Measurements from ENCODE around the gene SLC36A4.
"Not testable (repeated sequence)": the region's sequence is repeated elsewhere in the genome, so short reads cannot be mapped to it uniquely, and the experiment has no call there.

SLC36A4 gene

DNA sequence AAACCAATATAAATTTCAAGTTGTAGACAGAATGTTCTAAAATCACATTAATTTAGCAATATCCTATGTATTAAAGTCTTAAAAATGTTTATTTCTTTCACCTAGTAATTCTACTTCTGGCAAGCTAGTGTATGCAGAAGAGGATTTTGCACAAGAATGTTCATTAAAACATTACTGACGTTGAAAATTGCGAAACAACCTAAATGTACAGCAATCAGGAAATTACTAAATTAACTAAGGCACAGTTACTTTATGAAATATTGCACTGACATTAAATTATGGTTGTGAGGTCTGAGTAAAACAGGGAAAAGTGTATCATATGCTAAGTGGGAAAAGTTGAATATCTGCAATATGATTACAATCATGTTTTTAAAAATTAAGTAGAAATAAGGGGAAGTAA is 4.1 kb downstream of the SLC36A4 start:
- no peak for DNase-seq

DNA sequence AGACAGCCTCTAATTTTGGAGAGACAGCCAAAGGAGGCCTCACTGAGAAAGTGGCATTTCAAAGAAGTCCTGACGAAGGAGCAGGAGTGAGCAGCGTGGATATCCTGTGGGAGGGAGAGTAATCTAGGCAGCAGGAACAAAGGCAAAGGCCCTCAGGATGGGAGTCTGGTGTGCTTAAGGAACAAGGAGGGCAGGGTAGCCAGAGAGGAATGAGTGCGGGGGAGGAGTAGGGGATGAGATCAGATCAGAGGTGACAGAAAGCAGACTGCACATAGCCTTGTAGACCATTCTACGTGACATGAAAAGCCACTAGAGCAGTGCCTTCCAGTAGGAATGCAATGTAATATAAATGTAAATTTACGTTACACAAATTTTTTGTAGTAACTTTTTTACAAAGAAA is 5.6 kb downstream of the SLC36A4 start:
- DNase-seq: no peak

DNA sequence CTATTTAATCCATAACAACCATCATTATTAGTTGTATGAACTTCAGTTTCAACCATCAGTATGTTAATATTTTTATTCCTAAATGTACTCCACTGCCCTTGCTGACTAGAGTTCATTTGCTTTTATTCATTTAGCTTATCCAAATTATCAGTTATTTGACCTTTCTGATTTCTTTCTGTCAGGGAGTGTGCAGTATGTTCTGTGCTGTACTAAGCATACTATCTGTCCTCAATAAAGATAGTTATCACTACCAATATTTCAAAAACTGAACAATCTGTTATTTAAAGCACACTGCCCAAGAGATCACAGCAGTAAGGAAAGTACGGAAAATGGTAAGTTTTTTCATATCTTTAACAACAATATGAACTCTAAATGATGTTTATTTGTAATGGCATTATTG is 8.3 kb downstream of the SLC36A4 start:
- DNase-seq: no peak

DNA sequence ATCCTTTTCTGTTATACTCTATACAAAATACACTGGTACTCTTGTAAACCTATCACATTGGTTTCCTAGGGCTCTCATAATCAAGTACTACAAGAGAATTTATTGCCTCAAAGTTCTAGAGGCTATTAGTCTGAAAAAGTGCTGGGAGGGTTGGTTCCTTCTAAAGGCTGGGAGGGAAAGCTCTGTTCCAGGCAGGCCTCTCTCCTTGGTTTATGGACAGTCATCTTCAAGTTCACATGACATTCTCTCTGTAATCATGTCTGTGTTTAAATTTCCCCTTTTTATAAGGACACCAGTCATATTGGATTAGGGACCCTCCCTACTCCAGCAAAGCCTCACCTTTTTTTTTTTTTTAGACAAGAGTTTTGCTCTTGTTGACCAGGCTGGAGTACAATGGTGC is 9.1 kb downstream of the SLC36A4 start:
- no peak for DNase-seq

DNA sequence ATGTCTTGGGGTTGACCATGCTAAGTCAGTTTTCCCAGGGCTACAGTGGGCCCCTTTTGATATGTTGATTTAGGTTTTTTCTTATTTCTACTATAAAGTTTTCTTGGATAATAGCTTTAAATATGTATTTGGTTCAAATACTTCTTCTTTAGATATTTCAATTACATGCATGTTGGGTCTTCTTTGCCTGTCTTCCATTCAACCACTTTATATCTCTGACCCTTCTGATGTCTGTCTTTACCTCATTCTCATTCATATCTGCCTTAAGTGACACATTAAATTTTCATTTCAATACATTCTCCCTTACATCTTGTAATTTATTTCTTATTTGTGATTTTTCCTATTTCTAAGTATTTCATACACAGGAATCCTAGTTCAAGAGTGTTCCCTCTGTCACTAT is 10.5 kb downstream of the SLC36A4 start:
- DNase-seq: no peak

DNA sequence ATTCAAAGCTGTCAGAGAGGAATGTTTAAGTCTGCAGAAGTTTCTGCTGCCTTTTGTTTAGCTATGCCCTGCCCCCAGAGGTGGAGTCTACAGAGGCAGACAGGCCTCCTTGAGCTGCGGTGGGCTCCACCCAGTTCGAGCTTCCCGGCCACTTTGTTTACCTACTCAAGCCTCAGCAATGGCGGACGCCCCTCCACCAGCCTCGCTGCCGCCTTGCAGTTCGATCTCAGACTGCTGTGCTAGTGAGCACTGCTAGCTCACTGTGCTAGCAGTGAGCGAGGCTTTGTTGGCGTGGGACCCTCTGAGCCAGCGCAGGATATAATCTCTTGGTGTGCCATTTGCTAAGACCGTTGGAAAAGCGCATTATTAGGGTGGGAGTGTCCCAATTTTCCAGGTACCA is 19.9 kb downstream of the SLC36A4 start:
- not testable (repeated sequence) for DNase-seq

DNA sequence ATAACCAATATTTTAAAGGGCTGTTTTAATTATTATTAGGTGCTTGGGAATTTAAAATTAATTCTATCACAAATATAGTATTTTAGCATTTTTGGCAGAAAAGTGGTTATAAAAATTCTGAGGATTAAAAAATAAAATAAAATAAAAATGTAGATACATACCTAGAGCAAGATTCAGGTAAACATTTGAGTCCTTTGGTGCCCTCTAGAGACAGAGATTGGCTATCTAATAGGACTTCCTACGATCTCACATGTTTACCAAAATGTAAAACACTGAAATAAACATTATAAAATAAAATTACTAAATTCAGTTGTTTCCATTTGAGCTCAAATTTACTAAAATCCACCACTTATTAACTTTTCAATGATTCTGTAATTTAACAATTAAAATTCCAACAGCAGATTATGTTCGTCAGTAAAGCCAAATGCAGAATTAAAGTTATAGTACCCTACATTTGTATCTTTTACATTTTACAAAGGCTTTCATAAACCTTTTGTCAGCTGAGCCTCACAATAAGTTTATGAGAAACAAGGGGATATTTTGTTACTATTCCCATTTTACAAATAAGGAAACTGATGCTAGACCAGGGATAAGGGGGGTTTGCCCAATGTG is 27.7 kb downstream of the SLC36A4 start:
- no peak for DNase-seq

DNA sequence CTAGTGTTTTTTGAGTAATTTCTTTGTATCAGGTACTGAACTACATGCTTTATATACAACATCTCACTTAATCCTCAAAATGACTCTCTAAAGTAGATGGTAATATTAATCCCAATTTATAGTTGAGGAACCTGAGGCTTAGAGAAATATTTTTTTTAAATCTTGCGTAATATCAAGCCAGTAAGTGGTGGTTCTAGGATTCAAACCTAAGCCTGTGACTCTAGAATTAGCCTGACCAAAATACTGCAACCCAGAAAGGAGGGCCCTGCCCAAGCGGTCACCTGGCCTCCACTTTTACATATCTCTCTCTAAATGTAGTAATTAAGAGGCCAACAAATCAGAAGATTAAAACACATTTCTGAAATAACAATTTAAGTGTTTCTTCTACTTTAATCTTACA is 28.6 kb downstream of the SLC36A4 start:
- no peak for DNase-seq

DNA sequence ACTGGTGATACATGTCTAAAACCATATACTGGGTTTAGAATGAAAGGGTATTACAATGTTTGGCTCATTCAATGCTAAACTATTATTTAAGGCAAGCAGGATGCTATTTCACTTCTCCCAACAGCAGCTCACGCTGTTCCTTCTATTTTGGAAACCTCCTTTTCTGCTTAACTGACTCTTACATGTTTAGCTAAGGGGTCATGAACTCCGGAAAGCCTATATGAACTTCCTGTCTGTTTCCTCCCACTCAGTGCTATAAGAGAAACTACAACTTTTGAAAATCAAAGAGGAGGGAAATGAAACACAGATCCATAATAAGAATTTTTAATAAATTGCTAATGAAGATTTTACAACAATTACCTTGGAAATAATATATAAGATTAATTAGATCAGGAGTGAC is 30.9 kb downstream of the SLC36A4 start:
- no peak for DNase-seq

DNA sequence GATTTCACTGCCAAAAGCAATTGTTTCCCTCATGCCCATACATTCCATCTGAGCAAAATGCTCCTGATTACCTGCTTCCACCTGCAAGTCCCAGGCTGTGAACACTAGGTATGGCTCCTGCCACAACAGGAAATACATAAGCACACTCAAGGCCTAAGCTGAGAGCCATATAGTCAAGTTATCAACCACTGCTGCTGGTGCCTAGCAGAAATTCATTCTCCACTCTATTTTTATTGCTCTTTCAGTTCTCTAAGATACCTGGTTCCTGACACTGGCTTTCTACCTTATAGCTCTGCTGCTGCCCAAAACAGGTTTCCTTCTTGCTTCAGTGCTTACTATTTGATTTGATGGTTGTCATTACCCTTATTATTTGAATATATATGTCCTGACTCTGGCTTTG is 31.6 kb downstream of the SLC36A4 start:
- DNase-seq: no peak

DNA sequence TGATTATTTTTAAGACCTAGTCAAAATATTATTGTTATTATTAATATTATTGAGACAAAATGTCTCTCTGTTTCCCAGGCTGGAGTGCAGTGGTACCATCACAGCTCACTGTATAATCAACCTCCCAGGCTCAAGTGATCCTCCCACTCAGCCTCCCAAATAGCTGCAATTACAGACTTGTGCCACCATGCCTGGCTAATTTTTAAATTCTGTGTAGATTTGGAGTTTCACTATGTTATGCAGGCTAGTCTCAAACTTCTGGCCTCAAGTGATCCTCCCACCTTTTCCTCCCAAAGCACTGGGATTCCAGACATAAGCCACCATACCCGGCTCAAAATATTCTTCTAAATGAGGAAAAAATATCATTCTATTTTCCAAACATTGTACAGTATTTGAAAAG is 37.0 kb downstream of the SLC36A4 start:
- no peak for DNase-seq

DNA sequence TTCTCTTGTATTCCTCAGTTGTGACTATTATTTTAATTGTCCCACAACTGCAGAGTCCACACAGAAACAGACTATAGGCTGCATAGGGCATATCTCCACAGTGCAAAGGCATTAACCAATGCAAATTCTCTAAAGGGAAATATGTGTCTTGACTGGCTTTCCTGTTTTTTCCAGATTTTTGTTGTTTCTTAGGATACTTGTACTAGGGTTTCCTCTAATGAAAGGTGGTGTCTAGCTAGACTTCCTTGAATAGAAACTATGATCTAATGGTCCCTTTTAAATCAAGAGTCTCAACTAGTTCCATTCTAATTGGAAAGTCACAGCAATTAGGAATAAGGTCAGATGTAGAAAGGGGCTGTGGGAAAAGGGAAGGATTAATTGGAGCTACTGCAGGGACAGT is 37.6 kb downstream of the SLC36A4 start:
- DNase-seq: no peak

DNA sequence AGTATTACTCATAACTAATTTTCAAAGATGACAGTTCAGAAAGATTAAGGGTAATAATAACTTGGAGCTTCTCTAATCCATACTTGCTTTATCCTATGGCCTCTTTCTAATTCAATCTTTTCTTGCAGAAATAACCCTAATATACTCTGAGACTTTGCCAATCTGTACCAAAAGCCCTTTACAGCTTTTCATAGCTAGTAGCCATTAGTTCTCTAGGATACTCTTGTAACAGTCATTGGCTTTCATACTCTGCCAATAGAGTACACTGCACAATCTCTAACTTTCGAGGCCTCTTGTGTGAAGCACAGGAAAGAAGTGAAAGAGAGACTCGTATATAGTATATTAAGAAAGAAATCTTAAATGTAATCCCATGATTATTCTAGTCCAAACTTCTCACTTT is 38.1 kb downstream of the SLC36A4 start:
- DNase-seq: no peak

DNA sequence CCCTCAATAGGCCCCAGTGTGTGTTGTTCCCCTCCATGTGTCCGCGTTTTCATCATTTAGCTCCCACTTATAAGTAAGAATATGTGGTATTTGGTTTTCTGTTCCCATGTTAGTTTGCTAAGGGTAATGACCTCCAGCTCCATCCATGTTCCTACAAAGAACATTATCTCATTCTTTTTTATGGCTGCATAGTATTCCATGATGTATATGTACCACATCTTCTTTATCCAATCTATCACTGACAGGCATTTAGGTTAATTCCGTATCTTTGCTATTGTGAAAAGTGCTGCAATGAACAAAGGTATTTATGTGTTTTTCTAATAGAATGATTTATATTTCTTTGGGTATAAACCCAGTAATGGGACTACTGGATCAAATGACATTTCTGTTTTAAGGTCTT is 42.1 kb downstream of the SLC36A4 start:
- no peak for DNase-seq

DNA sequence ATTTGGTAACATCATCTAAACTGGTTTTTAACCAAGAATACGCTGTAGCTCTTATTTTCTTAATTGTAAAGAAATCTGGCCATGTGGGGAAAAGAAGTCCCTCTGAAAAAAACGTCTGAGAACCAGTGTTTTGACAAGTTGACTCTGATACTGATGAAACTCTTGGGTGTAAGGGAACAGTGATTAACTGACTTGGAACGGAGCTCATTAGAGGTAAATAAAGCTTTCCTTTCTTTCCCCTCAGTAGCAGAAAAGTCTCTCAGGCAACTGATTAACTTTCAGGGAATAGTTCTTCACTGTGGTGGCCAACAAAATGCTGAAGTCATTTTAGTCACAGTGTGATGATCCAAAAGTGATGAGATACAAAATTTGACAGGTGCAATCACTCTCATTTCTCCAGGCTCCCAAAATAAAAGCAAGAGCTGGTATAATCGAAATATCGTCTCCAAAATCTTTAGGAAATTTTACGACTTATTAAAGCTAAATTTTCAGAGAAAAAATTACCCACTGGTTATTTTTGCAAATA is 52.3 kb downstream of the SLC36A4 start:
- no peak for DNase-seq

DNA sequence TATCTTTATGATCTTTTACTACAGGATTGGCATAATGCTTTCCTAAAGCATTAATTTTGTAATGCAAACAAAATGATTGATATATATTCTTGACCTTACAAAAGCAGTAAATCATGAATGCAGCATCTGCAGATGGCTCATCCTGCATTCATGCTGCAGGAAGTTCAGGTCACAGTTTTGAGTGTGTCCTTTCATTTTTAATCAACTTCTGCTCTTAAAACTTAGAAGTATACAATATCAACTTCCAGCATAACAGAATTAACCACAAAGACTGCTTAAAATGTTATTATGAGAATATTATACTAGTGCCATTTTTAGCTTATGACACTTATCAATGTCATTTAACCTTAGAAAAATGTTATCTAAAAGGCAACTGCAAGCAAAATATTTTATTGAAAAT is 54.0 kb downstream of the SLC36A4 start:
- DNase-seq: no peak

DNA sequence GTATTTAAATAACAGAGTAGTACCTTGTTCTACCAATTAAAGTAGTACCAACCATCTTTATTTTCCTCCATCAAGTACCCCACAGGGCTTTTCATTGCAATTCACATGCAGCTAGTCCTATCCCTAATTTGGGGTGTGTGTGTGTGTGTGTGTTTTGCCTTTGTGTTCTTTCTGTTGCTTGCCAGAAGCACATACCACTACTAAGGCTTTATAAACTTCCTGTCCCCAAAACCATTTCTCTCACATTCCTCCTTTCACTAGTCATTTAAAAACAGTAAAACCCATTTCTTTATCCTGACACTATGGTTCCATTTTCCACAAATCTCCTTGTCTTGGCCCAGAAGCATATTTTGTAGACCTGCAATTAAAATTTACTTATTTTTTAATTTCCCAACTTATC is 54.6 kb downstream of the SLC36A4 start:
- DNase-seq: no peak

DNA sequence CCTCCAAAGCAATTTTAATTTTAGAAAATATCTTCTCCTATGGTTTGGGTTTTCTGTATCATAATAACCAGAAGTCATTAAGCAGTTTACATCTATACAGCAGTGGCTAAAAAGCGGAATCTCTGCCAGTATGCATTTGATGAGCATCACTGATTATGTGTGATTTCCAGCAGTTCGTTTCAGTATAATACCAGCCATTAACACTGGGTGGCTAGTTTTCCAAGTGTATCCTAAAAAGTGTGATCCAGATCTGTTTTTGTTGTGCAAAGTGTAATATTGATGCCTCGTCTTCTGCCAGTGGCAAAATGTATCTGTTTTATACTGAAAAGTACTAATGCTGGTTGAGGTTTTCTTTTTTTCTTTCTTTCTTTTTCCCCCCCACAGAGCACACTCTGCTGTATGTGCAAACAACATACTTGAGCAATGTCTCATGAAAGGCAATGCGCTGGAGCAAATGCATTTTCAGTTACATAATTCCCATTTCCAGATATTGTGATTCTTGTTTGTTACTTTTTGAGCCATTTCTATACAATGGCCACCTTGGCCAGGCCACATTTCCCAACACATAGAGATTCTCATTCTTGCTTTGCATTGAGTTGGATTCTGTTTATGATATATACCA is 64.2 kb downstream of the SLC36A4 start:
- DNase-seq: no peak

DNA sequence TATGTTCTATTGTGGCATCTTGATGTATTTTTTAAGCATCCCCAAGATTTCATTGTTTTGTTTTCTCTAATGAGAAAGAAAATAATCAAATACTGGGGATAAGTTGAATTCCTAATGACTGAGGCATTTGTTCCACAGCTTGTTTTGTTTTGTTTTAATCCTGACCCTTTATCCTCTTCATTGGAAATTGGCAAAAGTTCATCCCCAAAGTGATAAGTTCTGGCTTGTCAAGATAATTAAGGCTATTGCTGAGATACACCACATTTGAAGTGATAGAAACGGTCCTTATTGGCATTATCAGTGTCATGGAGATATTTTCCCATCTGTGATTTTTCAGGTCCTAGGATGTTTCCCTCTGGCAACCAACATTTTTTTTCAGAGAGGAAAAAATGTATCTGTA is 65.0 kb downstream of the SLC36A4 start:
- no peak for DNase-seq

DNA sequence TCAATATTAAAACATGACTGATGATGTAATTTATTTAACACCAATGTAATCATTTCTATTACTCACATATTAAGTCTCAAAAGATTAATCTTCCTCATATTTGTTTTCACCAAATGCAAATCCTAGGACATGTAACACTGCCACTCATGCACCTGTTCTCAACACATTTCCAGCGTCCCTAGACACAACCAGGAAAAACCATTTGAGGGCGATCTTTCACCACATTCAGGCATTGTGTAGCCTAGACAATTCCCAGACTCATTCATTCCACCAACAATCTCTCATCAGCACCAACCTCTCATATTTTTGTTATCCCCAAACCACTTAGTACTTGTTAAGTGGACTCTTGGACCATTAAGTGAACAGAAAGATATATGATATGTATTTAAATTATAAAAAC is 66.1 kb downstream of the SLC36A4 start:
- no peak for DNase-seq

DNA sequence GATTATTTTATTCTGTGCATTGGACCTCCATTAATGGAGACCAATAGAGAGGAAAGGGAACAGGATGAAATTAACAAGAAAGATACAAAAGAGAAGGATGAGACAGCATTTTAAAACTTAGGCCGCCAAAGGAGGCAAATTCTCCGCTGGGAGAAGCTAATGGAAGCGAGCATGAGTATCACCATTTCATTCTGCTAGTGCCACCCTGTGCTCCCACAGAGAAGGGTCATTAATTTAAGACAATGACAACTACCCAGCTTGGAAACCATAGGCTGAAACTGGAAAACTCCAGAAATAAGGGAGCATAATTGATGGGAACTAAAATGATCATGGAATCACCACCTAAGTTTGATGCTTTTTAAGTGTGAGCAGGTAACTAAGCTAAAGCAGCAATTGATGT is 69.2 kb downstream of the SLC36A4 start:
- DNase-seq: no peak

DNA sequence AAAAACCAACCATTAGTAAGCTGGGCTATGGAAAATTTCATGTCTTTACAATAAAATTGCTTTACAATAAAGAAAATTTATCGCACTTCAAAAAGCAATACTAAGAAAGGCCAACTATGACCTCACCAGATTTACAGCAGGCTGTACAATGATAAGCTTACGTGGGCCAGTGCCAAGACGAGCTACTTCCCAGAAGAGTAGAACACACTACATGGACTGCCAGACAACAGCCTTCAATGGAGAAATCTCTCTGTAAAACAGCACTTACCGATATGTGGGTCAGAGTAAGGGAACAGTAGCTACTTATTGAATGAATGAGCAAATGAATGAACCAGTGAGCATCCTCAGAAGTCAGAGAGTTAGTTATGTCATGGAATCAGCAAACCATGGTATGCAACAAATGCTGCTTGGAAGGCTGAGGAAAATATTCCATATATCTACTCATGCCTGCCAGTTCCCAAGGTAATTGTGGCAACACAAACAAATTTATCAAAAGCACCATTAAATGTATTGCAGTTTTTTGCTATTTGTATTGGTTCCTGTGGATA is 74.4 kb downstream of the SLC36A4 start:
- DNase-seq: no peak

DNA sequence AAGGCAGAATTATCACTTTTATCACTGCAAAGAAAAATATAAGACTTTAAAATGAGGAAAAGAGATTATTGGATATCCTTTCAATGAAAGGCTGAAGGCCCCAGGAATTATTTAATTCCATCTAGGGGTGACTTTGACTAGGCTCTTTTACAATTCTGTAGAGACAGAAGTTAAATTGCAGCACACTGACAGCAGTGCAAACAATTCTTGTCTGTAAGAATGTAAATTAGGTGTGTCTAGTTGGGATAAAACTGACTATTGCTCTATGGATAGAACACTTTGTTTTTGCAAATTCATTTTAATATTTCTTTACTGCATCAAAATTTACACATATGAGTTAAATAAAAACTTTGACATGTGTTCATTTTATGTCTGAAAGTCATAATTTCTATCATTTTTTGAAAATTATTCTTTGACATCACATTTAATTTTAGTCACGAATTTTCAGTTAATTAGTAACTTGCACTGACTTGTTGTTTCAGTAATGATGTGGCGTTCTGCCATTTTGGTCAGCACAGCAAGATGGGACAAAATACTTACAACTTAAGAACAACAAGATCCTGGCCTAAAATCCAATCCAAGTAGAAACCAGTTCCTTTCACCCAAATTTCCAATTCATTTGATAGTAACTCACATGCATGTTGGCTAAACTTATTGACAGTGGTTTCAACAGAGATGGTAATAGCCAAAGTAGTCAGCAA is 75.1 kb downstream of the SLC36A4 start:
- no peak for DNase-seq

DNA sequence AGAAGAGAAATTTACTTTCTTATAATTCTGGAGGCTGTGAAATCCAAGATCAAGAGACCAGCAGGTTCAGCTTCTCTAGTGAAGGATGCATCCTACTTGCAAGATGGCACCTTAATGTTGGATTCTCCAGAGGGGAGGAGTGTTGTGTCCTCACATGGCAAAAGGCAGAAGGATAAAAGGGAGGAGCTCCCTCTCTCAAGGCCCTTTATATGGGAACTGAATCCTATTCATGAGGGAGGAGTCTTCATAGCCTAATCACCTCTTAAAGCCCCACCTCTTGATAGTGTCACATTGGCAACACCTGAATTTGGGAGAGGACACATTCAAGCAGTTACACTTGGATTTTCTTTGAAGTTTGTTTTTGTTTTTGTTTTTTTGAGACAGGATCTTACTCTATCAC is 79.5 kb downstream of the SLC36A4 start:
- DNase-seq: no peak
